NT2/D1 (cell line): ENCODE measurements around the gene SLIT1.

ENCODE experiments used
- DNase-seq: peaks from one replicate; pipeline ENCODE4 v3.0.0-alpha.2; 2011; ENCODE audit warnings: low read depth, low spot score
- H3K27me3 ChIP-seq: 2 replicates; pipeline ENCODE4 v1.6.0; 2011; ENCODE audit warnings: mild to moderate bottlenecking; ENCODE audit not compliant: insufficient read length, insufficient read depth
- H3K36me3 ChIP-seq: 2 replicates; pipeline ENCODE4 v1.6.1; 2011; ENCODE audit warnings: mild to moderate bottlenecking, low read length, mixed read lengths; ENCODE audit not compliant: insufficient read depth, insufficient read length
- H3K4me1 ChIP-seq: 2 replicates; pipeline ENCODE4 v1.5.1; 2011; ENCODE audit not compliant: insufficient read depth, insufficient read length
- H3K4me3 ChIP-seq: 2 replicates; pipeline ENCODE4 v1.5.1; 2011; ENCODE audit warnings: low read depth; ENCODE audit not compliant: insufficient read length
- H3K9ac ChIP-seq: 2 replicates; pipeline ENCODE4 v1.6.0; 2011; ENCODE audit warnings: low read depth; ENCODE audit not compliant: insufficient read length
- H3K9me3 ChIP-seq: 2 replicates; pipeline ENCODE4 v1.5.1; 2011; ENCODE audit warnings: mild to moderate bottlenecking, low read length; ENCODE audit not compliant: insufficient read depth
- SUZ12 ChIP-seq: IDR thresholded peaks from 2 replicates; pipeline ENCODE4 v1.6.1; 2011; ENCODE audit not compliant: insufficient read length, insufficient read depth; ENCODE audit errors: extremely low read depth
- YY1 ChIP-seq: IDR thresholded peaks from 2 replicates; pipeline ENCODE4 v1.6.1; 2011; ENCODE audit not compliant: insufficient read length, insufficient read depth
- ZNF274 ChIP-seq: IDR thresholded peaks from 2 replicates; pipeline ENCODE4 v1.6.1; 2011; ENCODE audit warnings: mild to moderate bottlenecking, low read depth, low read length

The SLIT1 gene

DNA sequence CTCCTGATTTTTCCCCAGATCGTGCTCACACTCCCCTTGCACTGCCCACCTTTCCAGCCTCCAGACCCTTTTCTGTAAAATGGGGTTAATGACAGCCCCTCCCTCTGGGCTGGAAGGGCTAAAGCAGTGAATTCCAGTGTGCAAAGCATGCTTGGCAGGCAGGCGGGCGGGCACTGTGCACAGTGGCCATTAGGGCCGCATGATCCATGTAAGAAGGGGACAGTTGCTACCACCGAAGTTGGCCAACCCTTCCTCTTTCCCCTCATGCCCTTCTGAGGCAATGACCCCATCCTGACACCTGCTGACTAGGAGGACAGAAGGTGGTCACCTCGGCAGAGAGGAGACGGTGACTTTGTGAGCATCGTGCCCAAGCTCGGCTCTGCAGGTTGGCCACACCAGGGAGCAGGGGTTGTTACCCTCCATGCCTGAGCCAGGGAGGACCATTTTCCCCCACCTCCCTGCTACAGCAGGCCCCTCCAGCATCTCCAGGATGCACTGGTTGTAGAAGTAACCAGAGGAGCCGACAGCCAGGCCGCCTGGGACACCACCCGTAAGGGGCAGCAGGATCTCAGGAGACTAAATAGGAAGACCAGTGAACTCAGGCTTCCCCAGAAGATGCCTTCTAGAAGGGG, 166.4 kb downstream of the SLIT1 start:
- DNase-seq = no peak
- no peak overlapping the region for H3K9ac ChIP-seq

DNA sequence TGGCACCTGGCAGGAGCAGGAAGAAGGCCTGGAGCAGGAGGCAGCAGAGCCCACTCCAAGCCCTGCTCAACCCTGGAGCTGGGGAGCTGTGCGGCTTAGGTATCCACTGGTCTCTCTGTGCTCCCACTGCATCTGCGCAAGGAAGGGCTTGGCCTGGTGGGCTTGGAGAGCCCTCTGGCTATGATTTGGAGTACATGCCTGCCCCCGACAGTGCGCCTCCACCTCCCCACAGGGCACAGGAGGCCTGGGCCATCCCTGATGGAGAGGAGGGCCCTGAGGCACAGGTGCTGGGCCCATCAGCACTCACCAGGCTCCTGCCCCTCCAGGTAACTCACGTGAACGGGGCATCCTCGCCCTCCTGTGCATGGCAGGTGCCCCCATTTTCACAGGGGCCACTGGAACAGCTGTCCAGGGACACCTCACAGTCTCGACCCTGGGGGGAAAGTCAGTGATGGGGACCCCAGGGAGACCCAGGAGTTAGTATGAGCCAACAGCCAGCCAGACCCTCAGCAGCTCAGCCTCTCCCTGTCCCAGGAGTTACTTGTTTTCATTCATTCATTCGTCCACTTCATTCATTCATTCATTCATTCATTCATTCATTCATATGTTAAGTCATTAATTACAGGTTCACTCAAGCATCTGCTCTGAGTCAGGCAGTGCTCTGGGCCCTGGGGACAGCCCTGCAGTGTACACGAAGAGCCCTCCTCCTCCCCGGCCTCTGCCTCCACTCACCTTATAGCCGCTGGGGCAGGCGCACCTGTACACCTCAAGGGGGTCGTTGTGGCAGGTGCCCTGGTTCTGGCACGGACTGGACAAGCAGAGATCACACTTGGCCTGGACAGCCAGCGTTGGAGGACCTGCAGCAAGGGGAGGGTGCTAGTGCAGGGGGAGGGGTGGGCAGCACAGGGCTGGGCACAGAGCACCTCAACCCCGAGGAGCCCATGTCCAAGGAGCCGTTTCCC, 167.2 kb downstream of the SLIT1 start:
- DNase-seq = no peak
- Histone ChIP-seq H3K4me1 (peaks cover 10% of the 10 kb centered on the region), H3K4me3 (no peak overlapping the region), H3K9me3 (no peaks in the 10 kb centered on the region), H3K9ac (no peak overlapping the region), H3K36me3 (no peaks in the 10 kb centered on the region), H3K27me3 (no peaks in the 10 kb centered on the region)
- no peak for TF ChIP-seq YY1
- no peak for TF ChIP-seq SUZ12
- TF ChIP-seq ZNF274 = no peak

More for the DNA sequence above, 166.4 kb downstream of the SLIT1 start:
- Histone ChIP-seq H3K4me1 (peaks cover 10% of the 10 kb centered on the region), H3K4me3 (no peak overlapping the region), H3K9me3 (no peaks in the 10 kb centered on the region), H3K27me3 (no peaks in the 10 kb centered on the region), H3K36me3 (no peaks in the 10 kb centered on the region)
- TF ChIP-seq SUZ12 (no peak), ZNF274 (no peak), YY1 (no peak)

DNA sequence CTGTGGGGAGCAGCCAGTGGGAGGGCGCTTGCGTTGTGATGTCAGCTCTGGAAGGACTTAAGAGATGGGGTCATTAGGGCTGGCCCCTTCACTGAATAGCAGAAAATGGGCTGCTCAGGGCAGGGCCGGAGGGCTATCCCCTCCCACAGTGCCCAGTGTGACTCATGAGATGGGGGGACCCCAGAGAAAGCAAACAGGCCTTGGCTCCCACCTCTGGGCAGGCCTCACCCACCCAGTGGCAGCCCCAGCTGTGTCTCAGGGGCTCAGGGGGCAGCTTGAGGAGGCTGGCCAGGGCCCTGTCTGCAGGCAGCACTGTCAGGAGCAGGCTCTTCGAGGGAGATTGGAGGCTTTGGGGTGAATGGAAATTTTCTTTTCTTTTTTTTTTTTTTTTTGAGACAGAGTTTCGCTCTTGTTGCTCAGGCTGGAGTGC, 168.3 kb downstream of the SLIT1 start:
- Histone ChIP-seq H3K36me3 (no peaks in the 10 kb centered on the region), H3K9me3 (no peaks in the 10 kb centered on the region), H3K27me3 (no peaks in the 10 kb centered on the region), H3K9ac (no peak overlapping the region), H3K4me1 (peaks cover 10% of the 10 kb centered on the region), H3K4me3 (no peak overlapping the region)
- DNase-seq = no peak
- TF ChIP-seq YY1 = no peak
- no peak for TF ChIP-seq ZNF274
- no peak for TF ChIP-seq SUZ12

DNA sequence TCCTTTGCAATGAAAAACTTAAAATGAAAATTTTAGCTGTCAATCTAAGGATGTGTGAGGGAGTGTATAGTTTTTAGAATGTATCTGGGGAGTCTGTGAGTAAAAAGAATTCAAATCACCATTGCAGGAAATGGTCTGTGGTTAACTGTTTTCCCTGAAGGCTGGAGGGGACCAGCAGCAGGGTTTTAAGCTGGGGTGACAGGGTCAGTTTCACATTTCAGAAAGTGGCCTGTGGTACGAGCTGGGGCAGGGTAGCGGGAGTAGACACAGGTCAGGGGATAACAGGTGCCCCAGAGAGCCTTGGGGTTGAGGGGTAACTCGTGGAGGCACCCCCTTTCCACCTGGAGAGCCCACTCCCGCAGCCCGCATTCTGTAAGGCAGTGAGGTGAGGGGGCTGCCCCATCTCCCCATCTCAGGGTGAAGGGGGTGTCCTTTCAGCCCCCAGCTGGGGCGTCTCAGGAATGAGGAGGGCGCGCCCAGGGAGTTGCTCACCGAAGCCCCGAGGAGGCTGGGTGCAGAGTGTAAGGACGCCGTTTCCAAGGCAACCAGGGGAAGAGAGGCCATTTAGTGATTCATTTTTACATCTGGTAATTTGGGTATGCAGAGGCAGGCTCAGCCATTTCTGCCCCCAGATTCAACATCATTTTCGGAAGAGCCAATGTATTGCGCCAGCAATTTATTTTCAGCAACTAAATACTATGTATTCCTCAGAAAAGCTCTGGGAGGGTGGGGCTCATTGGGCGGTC, 168.9 kb downstream of the SLIT1 start:
- Histone ChIP-seq H3K9me3 (no peaks in the 10 kb centered on the region), H3K4me3 (no peak overlapping the region), H3K9ac (no peak overlapping the region), H3K27me3 (no peaks in the 10 kb centered on the region), H3K4me1 (peaks cover 11% of the 10 kb centered on the region), H3K36me3 (no peaks in the 10 kb centered on the region)
- TF ChIP-seq YY1 (no peak), SUZ12 (no peak), ZNF274 (no peak)
- DNase-seq = no peak

DNA sequence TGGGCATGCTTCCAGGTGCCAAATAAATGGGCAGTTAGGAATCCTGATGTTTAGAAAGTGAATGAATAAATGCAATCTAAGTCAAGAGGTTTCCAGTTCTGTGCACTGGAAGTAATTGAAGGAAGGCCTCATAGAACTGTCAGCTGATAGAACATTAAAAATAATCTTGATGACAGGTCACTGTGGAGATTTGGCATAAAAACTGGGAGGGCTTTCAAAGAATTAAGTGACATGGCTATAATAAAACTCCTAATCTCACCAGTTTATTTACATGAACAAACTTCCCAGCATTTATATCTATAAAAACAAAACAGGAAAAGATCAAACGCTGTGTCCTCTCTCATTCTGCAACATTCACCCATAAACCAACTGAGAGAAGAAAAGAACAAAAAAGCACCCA, 170.5 kb downstream of the SLIT1 start:
- no peak overlapping the region for H3K4me3 ChIP-seq
- no peaks in the 10 kb centered on the region for H3K9me3 ChIP-seq
- no peak for TF ChIP-seq ZNF274
- TF ChIP-seq SUZ12 = no peak
- TF ChIP-seq YY1 = no peak
- H3K36me3 ChIP-seq = no peaks in the 10 kb centered on the region
- peaks cover 6% of the 10 kb centered on the region for H3K4me1 ChIP-seq
- H3K27me3 ChIP-seq = no peaks in the 10 kb centered on the region
- DNase-seq = no peak
- H3K9ac ChIP-seq = no peak overlapping the region

DNA sequence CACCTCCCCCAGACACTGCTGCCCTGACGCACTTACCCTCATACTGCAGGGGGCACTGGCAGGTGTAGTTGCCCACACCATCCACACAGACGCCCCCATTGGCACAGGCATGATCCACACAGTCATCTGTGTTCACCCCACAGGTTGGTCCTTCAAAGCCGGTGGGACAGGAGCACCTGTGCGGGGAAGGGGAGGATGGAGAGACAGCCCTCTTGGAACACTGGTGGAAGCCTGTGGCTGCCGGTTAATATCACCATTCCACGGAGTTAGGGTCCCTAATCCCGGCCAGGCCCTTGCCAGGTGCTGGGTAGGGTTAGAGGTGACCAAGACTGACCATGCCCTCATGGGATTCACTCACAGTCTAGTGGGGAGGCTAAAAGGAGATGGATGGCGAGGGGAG, 171.8 kb downstream of the SLIT1 start:
- Histone ChIP-seq H3K27me3 (no peaks in the 10 kb centered on the region), H3K4me1 (peaks cover 2% of the 10 kb centered on the region), H3K9ac (no peak overlapping the region), H3K36me3 (no peaks in the 10 kb centered on the region), H3K9me3 (no peaks in the 10 kb centered on the region), H3K4me3 (no peak overlapping the region)
- TF ChIP-seq ZNF274 (no peak), SUZ12 (no peak), YY1 (no peak)
- no peak for DNase-seq

DNA sequence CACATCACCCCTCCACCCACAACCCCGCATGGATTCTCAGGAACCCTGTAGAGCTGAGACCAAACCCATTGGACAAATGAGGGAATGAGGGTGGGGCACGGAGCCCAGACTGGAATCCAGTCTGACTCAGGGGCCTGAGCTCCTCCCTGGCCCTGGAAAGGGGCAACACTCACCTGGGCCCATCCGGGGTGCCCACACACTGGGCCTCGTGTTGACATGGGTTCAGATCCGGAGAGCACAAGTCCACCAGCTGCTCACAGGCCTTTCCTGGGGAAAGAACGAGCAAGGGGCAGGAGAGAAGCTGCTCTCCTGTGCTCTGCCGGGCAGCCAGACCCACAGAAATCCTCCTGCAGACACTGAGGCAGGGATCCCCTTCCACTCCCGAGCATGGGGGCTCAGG, 172.2 kb downstream of the SLIT1 start:
- TF ChIP-seq ZNF274 (no peak), YY1 (no peak), SUZ12 (no peak)
- no peaks in the 10 kb centered on the region for H3K9me3 ChIP-seq
- H3K27me3 ChIP-seq = no peaks in the 10 kb centered on the region
- no peaks in the 10 kb centered on the region for H3K36me3 ChIP-seq
- H3K4me3 ChIP-seq = no peak overlapping the region
- DNase-seq = no peak
- H3K4me1 ChIP-seq = peaks cover 2% of the 10 kb centered on the region
- H3K9ac ChIP-seq = no peak overlapping the region
